ENCODE measurements around the gene S100A7A.
A peak's percentile ranks its signal among the peaks of the same experiment; 100 is the strongest.
"Not testable (repeated sequence)": the region's sequence is repeated elsewhere in the genome, so short reads cannot be mapped to it uniquely, and the experiment has no call there.

S100A7A gene

GRCh38 chr1:153443486-153443885 lies 27.2 kb downstream of the S100A7A start:
- DNase-seq (ENCODE audit: low spot score) (no peak), ATAC-seq (ENCODE audit: low read depth) (no peak)
- H3K4me3 ChIP-seq (ENCODE audit: severe bottlenecking), result no peak overlapping the region
- TF ChIP-seq CTCF (IDR thresholded peaks at IDR 0.05; ENCODE audit: poor library complexity, severe bottlenecking), result no peak
- H3K27me3 ChIP-seq (ENCODE audit: insufficient read depth, poor library complexity, severe bottlenecking), result no peaks in the 10 kb centered on the region
- H3K9me3 ChIP-seq (ENCODE audit: severe bottlenecking), result no peaks in the 10 kb centered on the region
- H3K4me1 ChIP-seq (ENCODE audit: insufficient read depth, poor library complexity, severe bottlenecking), result peaks cover 7% of the 10 kb centered on the region
- no peaks in the 10 kb centered on the region for H3K36me3 ChIP-seq (ENCODE audit: low read depth)
- H3K27ac ChIP-seq (ENCODE audit: poor library complexity, severe bottlenecking), result no peak overlapping the region

GRCh38 chr1:153444078-153444477 lies 27.8 kb downstream of the S100A7A start:
- no peak for DNase-seq (ENCODE audit: low spot score)
- H3K27me3 ChIP-seq (ENCODE audit: insufficient read depth, poor library complexity, severe bottlenecking), result no peaks in the 10 kb centered on the region
- no peak overlapping the region for H3K4me3 ChIP-seq (ENCODE audit: severe bottlenecking)
- no peak for TF ChIP-seq CTCF (IDR thresholded peaks at IDR 0.05; ENCODE audit: poor library complexity, severe bottlenecking)
- no peak for ATAC-seq (ENCODE audit: low read depth)
- H3K4me1 ChIP-seq (ENCODE audit: insufficient read depth, poor library complexity, severe bottlenecking), result peaks cover 7% of the 10 kb centered on the region
- H3K36me3 ChIP-seq (ENCODE audit: low read depth), result no peaks in the 10 kb centered on the region
- H3K27ac ChIP-seq (ENCODE audit: poor library complexity, severe bottlenecking), result no peak overlapping the region
- H3K9me3 ChIP-seq (ENCODE audit: severe bottlenecking), result no peaks in the 10 kb centered on the region

- no peak overlapping the region for H3K4me3 ChIP-seq (ENCODE audit: severe bottlenecking)
- H3K27me3 ChIP-seq (ENCODE audit: insufficient read depth, poor library complexity, severe bottlenecking), result peaks cover 3% of the 10 kb centered on the region
- no peak overlapping the region for H3K27ac ChIP-seq (ENCODE audit: poor library complexity, severe bottlenecking)
- ATAC-seq (ENCODE audit: low read depth) (peak; percentile 94), DNase-seq (ENCODE audit: low spot score) (no peak)
- no peaks in the 10 kb centered on the region for H3K36me3 ChIP-seq (ENCODE audit: low read depth)
- H3K9me3 ChIP-seq (ENCODE audit: severe bottlenecking), result no peaks in the 10 kb centered on the region
- TF ChIP-seq CTCF (IDR thresholded peaks at IDR 0.05; ENCODE audit: poor library complexity, severe bottlenecking), result no peak
- H3K4me1 ChIP-seq (ENCODE audit: insufficient read depth, poor library complexity, severe bottlenecking), result peaks cover 7% of the 10 kb centered on the region
These were observed 31.3 kb downstream of the S100A7A start for GRCh38 chr1:153447498-153448170.

GRCh38 chr1:153448851-153449250 lies 32.5 kb downstream of the S100A7A start:
- H3K36me3 ChIP-seq (ENCODE audit: low read depth); H3K4me1 ChIP-seq (ENCODE audit: insufficient read depth, poor library complexity, severe bottlenecking); H3K27ac ChIP-seq (ENCODE audit: poor library complexity, severe bottlenecking); ATAC-seq (ENCODE audit: low read depth); H3K27me3 ChIP-seq (ENCODE audit: insufficient read depth, poor library complexity, severe bottlenecking); H3K9me3 ChIP-seq (ENCODE audit: severe bottlenecking); DNase-seq (ENCODE audit: low spot score); H3K4me3 ChIP-seq (ENCODE audit: severe bottlenecking): not testable (repeated sequence)

GRCh38 chr1:153456396-153456795 lies 40.1 kb downstream of the S100A7A start:
- no peak for DNase-seq (ENCODE audit: low spot score)
- H3K36me3 ChIP-seq (ENCODE audit: low read depth), result no peaks in the 10 kb centered on the region
- H3K9me3 ChIP-seq (ENCODE audit: severe bottlenecking), result no peaks in the 10 kb centered on the region
- no peak for ATAC-seq (ENCODE audit: low read depth)
- H3K27ac ChIP-seq (ENCODE audit: poor library complexity, severe bottlenecking), result no peak overlapping the region
- peaks cover 3% of the 10 kb centered on the region for H3K27me3 ChIP-seq (ENCODE audit: insufficient read depth, poor library complexity, severe bottlenecking)
- H3K4me1 ChIP-seq (ENCODE audit: insufficient read depth, poor library complexity, severe bottlenecking), result no peaks in the 10 kb centered on the region
- no peak for TF ChIP-seq CTCF (IDR thresholded peaks at IDR 0.05; ENCODE audit: poor library complexity, severe bottlenecking)
- no peak overlapping the region for H3K4me3 ChIP-seq (ENCODE audit: severe bottlenecking)
